Left ventricle myocardium superior (tissue), 1 donor: ENCODE results near the gene PRR16. TPM values are rescaled to one million over a fixed set of nuclear protein-coding genes. Genes with fewer than 3 reads are reported as not detected.

Experiments used
- ATAC-seq: fragments of 200-7000 bp; cut with Tn5 transposase; one replicate; pipeline ENCODE4 v1.9.1; 2020; ENCODE audit warnings: mild to moderate bottlenecking, moderate library complexity
- DNase-seq: peaks from one replicate; pipeline ENCODE4 v3.0.0-alpha.2; 2020
- intact Hi-C: fragments of 100-400 bp; cut with micrococcal nuclease; formaldehyde crosslinking; loops from one replicate; pipeline ENCODE4 v1.11.0; 2022
- total RNA-seq: library from RNA; stranded (reverse); fragmentation: NEBNext Ultra II Directional; extraction: Animal tissue kit (Norgen Biotek cat#: 25700); gene quantifications from one replicate; pipeline ENCODE4 v1.2.1, GENCODE V29; 2021
- donor health status: DM: no; HTN: yes; CAD: no; lungs with severe emphysema.

Gene PRR16
- total RNA-seq, 1 donor from 2014 or later = 12.9 TPM

DNA sequence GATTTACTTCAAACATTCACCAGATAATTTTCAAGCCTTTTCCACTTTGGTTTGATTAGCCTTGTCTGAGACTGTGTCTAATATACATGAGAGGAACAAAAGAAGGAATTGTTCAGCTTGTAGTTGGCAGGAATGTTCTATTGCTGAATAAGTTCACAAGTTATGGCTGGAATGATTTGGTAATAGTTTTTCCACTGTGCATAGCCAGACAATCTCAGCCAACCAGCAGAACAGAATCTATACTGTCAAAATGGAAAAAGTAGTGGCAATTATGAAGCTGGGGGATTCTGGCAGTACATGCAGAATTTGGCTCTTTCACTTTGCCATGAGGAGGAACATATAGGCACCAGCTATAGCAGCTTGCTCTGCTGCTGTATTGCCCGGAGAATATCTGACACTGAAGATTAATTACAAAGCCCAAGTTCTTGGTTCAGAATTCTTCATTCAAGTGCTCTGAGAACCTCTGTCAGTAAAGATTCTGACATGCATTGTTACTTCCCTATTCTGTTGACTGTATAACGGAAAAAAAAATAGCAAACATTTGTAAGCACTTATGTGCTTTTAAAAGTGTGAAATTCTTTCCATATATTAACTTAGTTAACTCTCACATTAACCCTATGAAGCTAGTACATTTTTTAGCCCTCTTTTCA lies 150.6 kb downstream of the PRR16 start:
- intact Hi-C loops = no loop called here
- ATAC-seq (peak; percentile 83), DNase-seq (no peak)

DNA sequence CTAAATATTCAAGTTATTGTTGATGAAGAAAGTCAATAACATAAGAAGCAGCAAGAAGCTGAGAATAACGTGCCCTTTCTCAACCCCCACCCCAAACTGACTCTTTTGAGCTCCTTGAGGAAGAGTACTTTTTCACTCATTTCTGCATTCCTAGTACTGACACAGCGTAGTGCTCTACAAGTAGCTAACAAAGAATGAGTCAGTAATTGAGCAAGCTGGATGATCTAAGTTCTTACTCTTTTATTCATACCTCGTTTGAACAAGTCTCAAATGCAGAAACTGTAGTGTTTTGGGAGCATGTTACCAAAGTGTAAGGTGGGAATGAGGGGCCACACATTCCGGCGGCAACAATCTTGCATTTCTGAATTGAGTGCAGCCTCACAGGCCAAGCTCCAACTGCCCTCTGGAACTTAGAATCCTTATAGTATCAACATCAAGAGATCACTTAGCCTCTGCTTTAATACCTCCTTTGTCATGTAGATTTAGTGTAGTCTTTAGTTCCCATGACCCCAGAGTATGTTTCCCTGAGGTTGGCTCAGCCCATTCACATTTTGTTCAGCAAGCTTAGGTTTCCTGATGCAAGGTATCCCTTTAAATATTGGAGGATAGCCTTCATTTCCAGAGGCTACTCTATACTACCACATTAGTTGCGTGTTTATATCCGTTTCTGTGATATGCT lies 152.0 kb downstream of the PRR16 start:
- no peak for ATAC-seq
- intact Hi-C loops = no loop called here
- no peak for DNase-seq

DNA sequence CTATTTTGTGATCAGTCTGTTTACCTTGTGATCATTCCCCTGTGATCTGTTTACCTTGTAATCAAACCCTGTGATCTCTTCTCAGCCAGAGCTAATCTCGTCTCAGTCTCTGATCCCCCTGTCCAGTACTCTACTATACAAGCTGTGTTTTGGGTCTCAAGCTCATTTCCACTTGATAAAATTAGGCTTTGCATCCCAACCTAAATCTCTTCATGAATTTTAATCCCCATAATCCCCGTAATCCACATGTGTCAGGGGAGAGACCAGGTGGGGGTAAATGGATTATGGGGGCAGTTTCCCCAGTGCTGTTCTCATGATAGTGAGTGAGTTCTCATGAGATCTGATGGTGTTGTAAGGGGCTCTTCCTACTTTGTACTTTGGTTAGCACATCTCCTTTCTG lies 157.2 kb downstream of the PRR16 start:
- ATAC-seq = no peak
- DNase-seq = no peak
- intact Hi-C loops = no loop called here

DNA sequence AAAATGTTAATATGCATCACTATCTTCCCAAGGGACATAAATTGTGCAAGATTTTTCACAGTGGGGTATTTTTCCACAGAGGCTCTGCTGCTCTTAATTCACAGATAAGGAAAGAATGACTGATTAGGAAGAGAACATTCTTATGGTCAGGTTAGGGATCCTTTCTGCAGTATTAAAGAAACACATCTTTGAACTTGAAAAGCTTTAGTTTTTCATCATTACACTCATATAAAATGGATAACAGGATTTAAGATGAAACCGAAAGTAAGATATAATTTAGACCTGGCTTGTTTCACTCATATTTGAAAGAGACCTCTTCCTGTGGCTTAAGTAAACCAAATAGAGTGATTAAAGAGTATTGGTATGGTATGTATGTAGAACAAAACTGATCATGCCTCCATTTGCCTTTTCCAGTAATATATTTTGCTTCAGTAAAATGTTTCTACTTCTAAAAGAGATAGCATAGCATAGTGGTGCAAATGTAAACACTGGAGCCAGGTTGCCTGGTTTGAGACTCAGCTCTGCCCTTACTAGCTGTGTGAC lies 160.0 kb downstream of the PRR16 start:
- DNase-seq (no peak), ATAC-seq (no peak)
- intact Hi-C loops = no loop called here

DNA sequence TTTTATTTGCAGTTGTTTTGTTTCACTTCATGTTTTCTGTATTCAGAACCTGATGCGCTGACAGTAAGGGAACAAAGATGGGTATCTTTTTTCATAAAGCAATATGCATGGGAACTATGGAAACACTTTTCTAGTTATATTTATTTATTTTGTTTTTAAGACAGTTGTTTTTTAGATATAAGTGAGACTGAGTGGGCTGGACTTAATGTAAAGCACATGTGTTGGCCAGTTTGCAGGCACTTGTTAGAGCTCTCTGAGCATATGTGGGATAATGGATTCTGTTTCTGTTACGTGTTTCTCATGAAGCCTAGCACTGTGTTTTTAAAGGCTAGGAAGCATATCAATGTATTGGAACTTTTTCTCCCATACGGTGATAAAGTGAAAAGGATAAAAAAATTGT lies 164.1 kb downstream of the PRR16 start:
- DNase-seq = no peak
- ATAC-seq = no peak
- intact Hi-C loops = no loop called here

DNA sequence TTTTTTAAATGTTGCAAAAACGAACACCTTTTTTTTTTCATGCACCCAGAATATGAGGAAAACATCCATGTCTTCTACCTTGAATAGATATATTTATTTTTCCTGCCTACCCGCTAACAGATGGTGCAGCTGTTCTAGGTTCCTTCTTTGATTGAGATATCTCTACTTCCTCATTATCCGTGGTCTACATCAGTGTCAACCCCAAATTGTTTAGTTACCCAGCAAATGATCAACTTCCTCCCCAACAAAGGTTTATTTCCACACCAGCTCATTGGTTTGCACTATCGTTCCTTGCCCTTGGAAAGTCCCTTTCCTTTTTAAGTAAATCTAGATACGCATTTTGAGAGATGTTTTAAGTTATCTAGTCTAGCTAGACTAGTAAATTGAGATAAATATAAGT lies 166.4 kb downstream of the PRR16 start:
- ATAC-seq (no peak), DNase-seq (no peak)
- intact Hi-C loops = no loop called here

DNA sequence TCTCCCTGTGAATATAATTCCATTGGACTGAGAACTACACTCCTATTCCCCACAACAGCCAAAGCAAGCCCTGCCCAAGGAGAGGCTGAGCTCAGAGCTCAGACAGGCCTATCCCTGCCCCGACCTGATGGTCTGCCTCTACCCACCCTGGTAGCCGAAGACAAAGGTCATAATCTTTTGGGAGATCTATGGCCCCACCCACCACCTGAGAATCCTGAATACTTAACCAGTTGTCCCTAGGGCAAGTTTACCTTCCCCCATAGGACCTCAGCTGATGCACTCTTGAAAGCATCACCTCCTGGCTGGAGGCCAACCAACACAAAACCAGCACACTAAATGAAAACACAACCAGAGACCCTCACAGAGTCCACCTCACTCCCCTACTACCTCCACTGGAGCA lies 167.5 kb downstream of the PRR16 start:
- DNase-seq = no peak
- ATAC-seq = no peak
- intact Hi-C loops = no loop called here

DNA sequence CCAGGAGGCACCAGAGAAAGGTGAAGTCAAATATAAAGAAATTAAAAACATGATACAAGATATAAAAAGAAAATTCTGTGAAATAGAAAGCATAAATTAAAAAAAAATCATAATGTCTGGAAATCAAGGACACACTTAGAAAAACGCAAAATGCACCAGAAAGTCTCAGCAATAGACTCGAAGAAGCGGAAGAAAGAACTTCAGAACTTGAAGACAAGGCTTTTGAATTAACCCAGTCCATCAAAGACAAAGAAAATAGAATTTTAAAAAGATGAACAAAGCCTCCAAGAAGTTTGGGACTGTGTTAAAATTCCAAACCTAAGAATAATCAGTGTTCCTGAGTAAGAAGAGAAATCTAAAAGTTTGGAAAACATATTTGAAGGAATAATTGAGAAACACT lies 168.3 kb downstream of the PRR16 start:
- ATAC-seq (no peak), DNase-seq (no peak)
- intact Hi-C loops = no loop called here

DNA sequence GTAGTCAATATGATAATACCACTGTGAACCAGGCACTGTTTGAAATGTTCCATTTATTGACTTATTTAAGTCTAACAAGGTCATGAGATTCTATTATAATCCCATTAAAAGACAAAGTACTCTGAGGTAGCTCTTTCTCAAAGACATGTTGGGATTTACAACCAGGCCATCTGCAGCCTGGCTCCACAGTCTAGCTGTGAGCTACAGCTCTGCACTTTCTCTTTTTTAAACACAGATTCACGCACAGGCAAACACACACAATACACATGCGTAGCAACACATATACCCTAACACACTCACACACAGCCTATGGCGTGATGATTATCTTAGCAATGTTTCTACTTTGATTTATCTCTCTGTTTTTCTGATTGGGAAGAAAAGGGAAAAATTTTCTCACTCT lies 174.3 kb downstream of the PRR16 start:
- intact Hi-C loops = no loop called here
- DNase-seq (no peak), ATAC-seq (no peak)

DNA sequence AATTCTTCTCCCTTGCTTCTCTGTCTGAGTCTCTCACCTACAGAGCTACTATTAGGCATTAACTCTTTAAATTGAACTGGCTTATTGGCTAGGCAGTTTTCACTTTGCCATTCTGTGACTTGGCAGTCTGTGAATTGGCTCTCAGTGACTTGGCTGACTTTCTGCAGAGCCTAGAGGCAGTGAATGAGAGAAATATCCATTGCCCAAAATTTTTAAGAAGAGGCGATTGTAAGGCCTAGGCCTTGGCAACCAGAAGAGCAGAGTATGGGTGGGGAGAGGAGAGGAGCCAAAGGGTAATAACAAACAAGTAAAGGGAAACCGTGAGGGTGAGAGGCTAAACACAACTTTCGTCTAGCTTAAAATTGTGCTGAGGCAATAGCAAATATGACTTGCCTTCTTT lies 176.7 kb downstream of the PRR16 start:
- ATAC-seq (peak; percentile 59), DNase-seq (no peak)
- intact Hi-C loops = no loop called here

DNA sequence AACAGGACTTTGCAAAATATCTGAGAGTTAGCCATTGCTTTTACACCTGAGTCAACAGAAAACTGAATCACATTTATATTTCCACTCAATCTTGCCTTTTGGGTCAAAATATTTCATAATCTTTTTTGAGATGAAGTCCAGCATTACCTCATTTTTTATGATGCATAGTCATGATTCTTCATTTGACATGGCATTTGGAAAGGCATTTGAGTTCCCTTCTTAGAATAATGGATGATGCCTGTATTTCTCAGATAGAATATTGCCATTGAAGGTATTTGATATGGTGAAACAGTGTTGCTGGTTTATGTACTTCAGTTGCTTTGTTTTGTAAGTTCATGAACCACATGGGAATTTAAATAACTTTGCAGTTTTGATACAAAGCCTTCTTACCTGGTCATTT lies 180.4 kb downstream of the PRR16 start:
- intact Hi-C loops = no loop called here
- DNase-seq (no peak), ATAC-seq (no peak)

DNA sequence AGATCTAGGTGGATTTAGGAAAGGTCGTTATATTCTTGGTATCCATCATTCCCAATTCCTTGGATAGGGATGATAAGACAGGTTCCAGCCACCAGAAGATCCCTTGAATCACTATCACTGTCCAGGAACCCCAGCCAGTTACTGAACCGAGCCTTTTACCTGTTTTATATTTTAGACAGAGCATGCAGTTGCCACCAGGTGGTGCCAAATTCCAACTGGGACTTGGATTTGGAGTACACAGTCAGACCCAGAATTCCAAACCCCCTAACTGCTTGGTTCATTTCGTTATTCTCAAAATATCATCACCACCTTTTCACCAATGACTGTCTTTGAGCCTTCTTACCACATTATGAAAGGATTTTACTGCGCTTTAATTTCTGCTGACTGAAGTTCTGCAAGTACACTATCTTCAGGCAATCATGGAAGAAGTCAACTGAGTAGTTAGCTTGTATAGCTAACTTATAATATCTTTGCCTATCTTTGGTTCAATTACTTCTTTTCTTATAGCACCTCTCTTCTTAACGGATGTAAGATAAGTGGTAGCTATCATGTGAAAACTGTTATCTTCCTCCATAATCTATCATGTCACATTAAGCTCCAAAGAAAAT lies 191.8 kb downstream of the PRR16 start:
- intact Hi-C loops = no loop called here
- ATAC-seq (no peak), DNase-seq (no peak)

DNA sequence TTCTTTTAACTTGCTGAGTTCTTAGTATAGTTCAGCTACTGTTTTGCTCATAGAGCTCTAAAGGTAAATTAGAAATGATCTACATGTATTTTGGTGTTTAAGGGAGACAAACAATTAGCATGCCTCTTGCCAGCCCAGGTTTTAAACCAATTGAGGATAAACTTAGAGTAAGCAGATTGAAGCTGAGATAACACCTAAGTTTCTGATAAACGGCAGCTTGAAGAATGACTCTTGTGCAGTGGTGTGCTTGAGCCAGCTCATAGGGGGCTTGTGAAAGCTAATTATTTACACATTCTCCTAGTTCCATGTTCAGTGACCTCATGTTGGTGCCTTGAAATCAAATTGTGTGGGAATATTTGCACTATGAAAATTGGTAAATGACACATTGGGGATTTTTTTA lies 193.0 kb downstream of the PRR16 start:
- intact Hi-C loops = no loop called here
- ATAC-seq (no peak), DNase-seq (no peak)

DNA sequence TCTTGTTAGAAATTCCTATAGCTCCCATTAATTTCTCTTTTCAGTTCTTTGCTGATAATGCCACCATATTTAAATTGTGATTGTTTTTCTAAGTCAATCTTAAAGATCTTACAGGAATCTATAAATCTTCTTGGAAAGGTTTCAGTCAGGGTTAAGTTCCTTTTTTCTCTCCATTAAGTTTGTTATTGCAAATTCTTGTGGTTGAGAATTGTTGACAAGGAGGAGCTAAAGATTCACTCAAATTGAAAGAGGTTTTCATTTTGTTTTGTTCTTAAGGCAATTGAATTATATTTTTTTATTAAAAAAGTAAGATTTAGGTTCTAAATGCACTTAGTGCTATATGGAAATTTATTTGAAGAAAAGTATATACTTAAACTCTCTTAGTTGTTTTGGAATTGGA lies 213.4 kb downstream of the PRR16 start:
- DNase-seq = no peak
- intact Hi-C loops = no loop called here

DNA sequence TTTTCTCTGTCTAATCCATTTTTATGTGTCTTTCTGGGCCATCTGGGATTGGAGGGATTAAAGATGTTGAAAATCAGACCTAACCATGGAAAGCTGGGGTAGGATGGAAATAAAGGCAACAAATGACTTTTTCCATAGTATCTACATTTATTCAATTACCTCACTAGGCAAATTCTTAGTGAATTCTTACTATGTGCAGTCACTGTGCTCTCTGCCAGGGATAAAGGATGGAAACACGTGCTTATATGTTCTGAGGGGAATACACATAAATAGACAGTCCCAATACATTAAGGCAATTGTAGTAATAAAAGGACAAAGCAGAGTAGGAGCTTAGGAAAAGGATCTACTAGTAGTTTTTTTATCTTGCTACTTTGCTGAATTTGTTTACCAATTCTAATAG lies 214.2 kb downstream of the PRR16 start:
- intact Hi-C loops = no loop called here
- ATAC-seq (no peak), DNase-seq (no peak)

More for the DNA sequence above, 213.4 kb downstream of the PRR16 start:
- ATAC-seq = no peak

DNA sequence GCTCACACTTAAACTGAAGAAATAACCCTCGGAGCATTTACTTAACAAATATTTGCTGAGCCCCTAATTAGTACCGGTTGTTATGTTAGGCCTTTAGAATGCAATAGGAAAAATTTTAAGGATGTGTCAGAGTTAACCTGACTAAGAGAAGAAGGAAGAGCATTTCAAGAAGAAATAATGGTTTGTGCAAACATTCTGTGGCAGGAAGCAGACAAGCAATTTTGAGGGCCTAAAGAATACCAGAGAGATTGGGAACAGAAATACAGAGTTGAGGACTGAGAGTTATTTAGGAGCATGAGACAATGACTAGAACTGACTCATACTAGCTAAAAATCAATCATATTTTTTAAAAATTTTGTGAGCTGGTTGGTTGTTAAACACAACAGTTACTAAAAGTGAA lies 218.8 kb downstream of the PRR16 start:
- ATAC-seq (no peak), DNase-seq (no peak)
- intact Hi-C loops = no loop called here

DNA sequence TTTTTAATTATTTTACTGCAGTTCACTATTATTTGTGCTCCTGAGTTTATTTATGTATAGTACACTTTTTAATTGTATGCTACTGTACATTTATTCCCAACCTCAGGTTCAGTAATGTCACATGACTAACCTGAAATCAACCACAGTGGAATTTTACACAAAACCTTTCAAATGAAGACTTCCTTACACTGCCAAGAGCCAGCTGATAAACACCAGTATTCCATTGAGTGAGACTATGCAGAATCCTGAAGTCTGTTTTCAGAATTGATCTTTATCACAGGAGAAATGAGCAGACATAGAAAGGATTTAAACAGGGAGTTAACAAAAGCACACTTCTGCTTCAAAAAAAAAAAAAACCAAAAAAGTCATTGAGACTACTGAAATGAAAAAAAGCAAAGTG lies 219.5 kb downstream of the PRR16 start:
- no peak for ATAC-seq
- DNase-seq = no peak
- intact Hi-C loops = no loop called here

DNA sequence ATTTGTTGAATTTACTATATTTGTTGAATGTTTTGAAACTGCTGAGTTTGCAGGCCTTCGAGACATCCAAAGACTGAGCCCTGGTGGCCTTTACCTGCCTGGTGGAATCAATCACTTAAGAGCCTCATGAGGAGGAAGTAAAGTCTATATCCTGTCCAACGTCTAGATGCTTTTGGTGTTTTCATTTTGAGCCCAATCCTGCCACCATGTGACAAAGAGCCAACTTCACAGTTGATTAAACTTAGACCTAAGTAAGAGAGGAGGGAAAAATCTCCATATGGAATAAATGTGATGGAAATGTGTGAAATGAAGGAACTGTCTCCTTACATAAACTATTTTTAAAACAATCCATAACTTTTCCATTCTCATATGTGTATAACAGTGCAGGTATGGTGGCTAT lies 220.1 kb downstream of the PRR16 start:
- DNase-seq (no peak), ATAC-seq (no peak)
- intact Hi-C loops = no loop called here

DNA sequence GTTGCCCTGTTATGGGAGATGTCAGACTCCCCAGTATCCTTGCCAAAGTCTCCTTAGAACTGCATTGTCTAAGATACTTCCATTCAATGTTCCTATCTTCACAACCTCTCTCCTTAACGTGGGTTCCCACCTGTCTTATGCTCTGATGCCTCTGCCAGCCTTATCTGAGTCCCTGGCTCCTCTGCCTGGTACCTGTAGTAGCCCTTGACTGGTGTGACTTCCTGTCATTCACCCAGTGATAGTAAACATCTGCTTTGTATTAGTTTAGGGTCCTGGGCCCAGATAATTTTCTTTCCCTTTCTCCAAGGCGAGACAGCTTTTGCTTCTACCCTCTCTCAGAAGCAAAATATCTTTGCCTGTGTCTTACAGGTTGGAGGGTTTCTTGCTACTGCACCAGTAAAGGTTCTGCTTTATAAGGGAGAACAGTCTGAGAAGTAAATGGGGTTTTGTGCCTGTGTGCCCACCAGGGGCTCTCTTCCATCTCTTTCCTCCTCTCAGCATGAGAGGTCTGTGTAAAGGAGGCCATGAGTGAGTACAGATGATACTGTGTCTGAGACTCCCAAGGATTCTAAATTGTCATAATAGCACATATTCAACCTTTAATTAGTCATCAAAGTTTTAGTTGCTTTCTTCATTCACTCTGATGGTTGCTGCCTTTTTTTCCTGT lies 220.8 kb downstream of the PRR16 start:
- DNase-seq = no peak
- ATAC-seq = peak; percentile 17
- intact Hi-C loops = no loop called here
